HepG2 (cell line): ENCODE results near the gene BRD8. TPM values are rescaled to one million over a fixed set of nuclear protein-coding genes. Genes with fewer than 3 reads are reported as not detected.

ENCODE experiments used
- FOXA1 ChIP-seq, 2 experiments: fragments of 450-650 bp in 1 of 2; sonication (generic) in 1 of 2; formaldehyde crosslinking in 1 of 2; IDR thresholded peaks; 2 replicates each; pipeline versions ENCODE4 v1.4.0 to v1.6.1; 2016 to 2020; ENCODE audit warnings: missing genetic modification reagents in 1 of 2
- FOXK1 ChIP-seq: sonication (generic); formaldehyde crosslinking; IDR thresholded peaks from 2 replicates; pipeline ENCODE4 v1.4.0; 2020; ENCODE audit warnings: low read depth, missing genetic modification reagents, borderline replicate concordance
- HMG20B ChIP-seq: conservative IDR thresholded peaks from 2 replicates; pipeline ENCODE4 v1.6.1; 2016; ENCODE audit warnings: missing genetic modification reagents, missing compliant biosample characterization
- HMGXB3 ChIP-seq: sonication (generic); formaldehyde crosslinking; IDR thresholded peaks from 2 replicates; pipeline ENCODE4 v1.4.0; 2020; ENCODE audit warnings: missing genetic modification reagents, borderline replicate concordance
- IKZF4 ChIP-seq: sonication (generic); formaldehyde crosslinking; IDR thresholded peaks from 2 replicates; pipeline ENCODE4 v1.5.1; 2020; ENCODE audit warnings: borderline replicate concordance, mild to moderate bottlenecking, low read depth, missing genetic modification reagents; ENCODE audit errors: not compliant biosample characterization
- IRF1 ChIP-seq: sonication (generic); formaldehyde crosslinking; IDR thresholded peaks from 2 replicates; pipeline ENCODE4 v1.4.0; 2020; ENCODE audit warnings: low read depth, mild to moderate bottlenecking, missing genetic modification reagents
- JARID2 ChIP-seq: sonication (generic); formaldehyde crosslinking; IDR thresholded peaks from 2 replicates; pipeline ENCODE4 v1.8.1; 2023; ENCODE audit warnings: missing genetic modification reagents, inconsistent platforms; ENCODE audit not compliant: insufficient replicate concordance
- NFIB ChIP-seq: sonication (generic); formaldehyde crosslinking; IDR thresholded peaks from 2 replicates; pipeline ENCODE4 v1.9.0; 2021; ENCODE audit warnings: missing genetic modification reagents, mild to moderate bottlenecking, borderline replicate concordance
- PRDM10 ChIP-seq: sonication (generic); formaldehyde crosslinking; IDR thresholded peaks from 2 replicates; pipeline ENCODE4 v1.4.0; 2020; ENCODE audit warnings: low read depth, missing genetic modification reagents
- RNF219 ChIP-seq: sonication (generic); formaldehyde crosslinking; IDR thresholded peaks from 2 replicates; pipeline ENCODE4 v1.5.0; 2020; ENCODE audit warnings: mild to moderate bottlenecking, missing genetic modification reagents
- SETDB1 ChIP-seq: sonication (generic); formaldehyde crosslinking; IDR thresholded peaks from 2 replicates; pipeline ENCODE4 v1.5.1; 2020; ENCODE audit warnings: missing genetic modification reagents, mild to moderate bottlenecking, borderline replicate concordance
- SP4 ChIP-seq: sonication (generic); formaldehyde crosslinking; IDR thresholded peaks from 2 replicates; pipeline ENCODE4 v1.8.1; 2023; ENCODE audit warnings: mild to moderate bottlenecking, missing genetic modification reagents
- ZNF558 ChIP-seq: sonication (generic); formaldehyde crosslinking; IDR thresholded peaks from 2 replicates; pipeline ENCODE4 v1.9.0; 2022; ENCODE audit warnings: mild to moderate bottlenecking, missing genetic modification reagents, borderline replicate concordance
- ZNF850 ChIP-seq: sonication (generic); formaldehyde crosslinking; conservative IDR thresholded peaks from 2 replicates; pipeline ENCODE4 v1.9.0; 2021; ENCODE audit warnings: mild to moderate bottlenecking, missing genetic modification reagents
- ZNF891 ChIP-seq: sonication (generic); formaldehyde crosslinking; IDR thresholded peaks from 2 replicates; pipeline ENCODE4 v1.5.0; 2020; ENCODE audit warnings: mild to moderate bottlenecking, missing genetic modification reagents
- ZSCAN30 ChIP-seq: sonication (generic); formaldehyde crosslinking; IDR thresholded peaks from 2 replicates; pipeline ENCODE4 v1.5.0; 2020; ENCODE audit warnings: mild to moderate bottlenecking, missing genetic modification reagents
- ZSCAN9 ChIP-seq: IDR thresholded peaks from 2 replicates; pipeline ENCODE4 v1.6.1; 2016; ENCODE audit warnings: borderline replicate concordance
- polyA plus RNA-seq, 8 experiments: library from polyadenylated mRNA; depleted of rRNA in 3 of 8; stranded (reverse) in 7 of 8; unstranded in 1 of 8; fragments of >200 nt; fragmentation: Illumina TruSeq in 4 of 8; extraction: Trizol in 4 of 8; gene quantifications; 2 replicates each; pipeline versions ENCODE4 v1.2.1 to v1.2.3, GENCODE V29; 2011 to 2016; ENCODE audit warnings: low read depth in 4 of 8, missing spikeins in 1 of 8, mixed read lengths in 1 of 8; ENCODE audit not compliant: insufficient read depth in 1 of 8
- total RNA-seq, 5 experiments: library from RNA; depleted of rRNA; stranded (reverse); fragments of >200 nt; fragmentation: Illumina TruSeq; extraction: Trizol; gene quantifications; 2 replicates each; pipeline ENCODE4 v1.2.3, GENCODE V29; 2016; ENCODE audit warnings: low read depth in 1 of 5

Gene BRD8
- total and polyA plus RNA-seq, 2 of the 13 experiments (the other 11 are each of a cell fraction or from before 2014, with no cell fraction given) = 62.5 to 71.1 TPM

- TF ChIP-seq PRDM10 (CRISPR knock-in tag) = no peak
- TF ChIP-seq SP4 (CRISPR knock-in tag) = peak; percentile 92
- TF ChIP-seq ZNF850 = no peak
- no peak for TF ChIP-seq NFIB (CRISPR knock-in tag)
- no peak for TF ChIP-seq ZSCAN9 (CRISPR knock-in tag)
- no peak for TF ChIP-seq ZSCAN30 (CRISPR knock-in tag)
- TF ChIP-seq SETDB1 = no peak
- TF ChIP-seq RNF219 (CRISPR knock-in tag) = no peak
- no peak for TF ChIP-seq IRF1 (CRISPR knock-in tag)
- TF ChIP-seq HMG20B = no peak
- TF ChIP-seq JARID2 (CRISPR knock-in tag) = no peak
- peak; percentile 88; the same call in 1 of the 2 replicates for TF ChIP-seq ZNF891
- no peak for TF ChIP-seq ZNF558 (CRISPR knock-in tag)
- no peak for TF ChIP-seq IKZF4 (CRISPR knock-in tag)
- TF ChIP-seq HMGXB3 (CRISPR knock-in tag) = peak; percentile 100
- no peak for TF ChIP-seq FOXA1 (IDR thresholded peaks at IDR 0.05)
- TF ChIP-seq FOXA1 (CRISPR knock-in tag; IDR thresholded peaks at IDR 0.05) = peak; percentile 72
- TF ChIP-seq FOXK1 (CRISPR knock-in tag) = peak; percentile 89
Measured at GRCh38 chr5:138213161-138214029, 35.0 kb upstream of the BRD8 start, which contains the start of gene CDC23 (continued).
